ENCODE data around the gene SP8.

- TF ChIP-seq CTCF (IDR thresholded peaks at IDR 0.05) = no peak
- TF ChIP-seq POLR2A (IDR thresholded peaks at IDR 0.05) = no peak
Measured at GRCh38 chr7:20797042-20797461, 10.4 kb upstream of the SP8 start.

Data from body of pancreas (tissue), 4 donors.